GM12872 (cell line): ENCODE measurements around the gene AFG3L2.

ENCODE experiments used
- CTCF ChIP-seq: IDR thresholded peaks from 3 replicates; pipeline ENCODE4 v1.5.1; 2011; ENCODE audit warnings: low read depth, mild to moderate bottlenecking, low read length, moderate library complexity; ENCODE audit not compliant: insufficient read depth

AFG3L2 gene

GRCh38 chr18:12291690-12292089, 85.3 kb downstream of the AFG3L2 start:
- TF ChIP-seq CTCF = no peak

- no peak for TF ChIP-seq CTCF
Measured at GRCh38 chr18:12291161-12291560, 85.9 kb downstream of the AFG3L2 start.

- no peak for TF ChIP-seq CTCF
Measured at GRCh38 chr18:12290086-12290485, 86.9 kb downstream of the AFG3L2 start.

GRCh38 chr18:12288403-12288755, 88.6 kb downstream of the AFG3L2 start:
- no peak for TF ChIP-seq CTCF

GRCh38 chr18:12287684-12288402, 89.2 kb downstream of the AFG3L2 start:
- no peak for TF ChIP-seq CTCF

- no peak for TF ChIP-seq CTCF
Measured at GRCh38 chr18:12287131-12287681, 89.8 kb downstream of the AFG3L2 start.

GRCh38 chr18:12283666-12284065, 93.4 kb downstream of the AFG3L2 start:
- TF ChIP-seq CTCF = no peak
